HL-60 (cell line): ENCODE results near the gene ZCCHC3.
A peak's percentile ranks its signal among the peaks of the same experiment; 100 is the strongest.

ENCODE experiments used
- DNase-seq, 2 experiments: peaks; one replicate each; pipeline ENCODE4 v3.0.0-alpha.2; 2010 to 2020; ENCODE audit warnings: low read depth in 1 of 2, low spot score in 1 of 2
- H3K27ac ChIP-seq: fragments of 250-450 bp; sonication (Bioruptor Pico); replicated peaks from 2 replicates; pipeline ENCODE4 v1.5.1; 2020; ENCODE audit warnings: mild to moderate bottlenecking, moderate library complexity
- H3K27me3 ChIP-seq: fragments of 250-450 bp; sonication (Bioruptor Pico); 2 replicates; pipeline ENCODE4 v1.5.1; 2021; ENCODE audit warnings: mild to moderate bottlenecking, moderate library complexity; ENCODE audit not compliant: insufficient read depth, poor library complexity, severe bottlenecking
- H3K4me3 ChIP-seq: replicated peaks from 2 replicates; pipeline ENCODE4 v1.5.1; 2011; ENCODE audit warnings: mild to moderate bottlenecking, control low read depth, low read length; ENCODE audit not compliant: insufficient read depth
- GABPA ChIP-seq: IDR thresholded peaks from 2 replicates; pipeline ENCODE4 v1.6.1; 2012; ENCODE audit warnings: low read depth
- POLR2AphosphoS5 ChIP-seq: IDR thresholded peaks from 2 replicates; pipeline ENCODE4 v1.6.1; 2012; ENCODE audit warnings: low read depth
- SPI1 ChIP-seq: IDR thresholded peaks from 2 replicates; pipeline ENCODE4 v1.6.1; 2012; ENCODE audit warnings: low read depth, mild to moderate bottlenecking, borderline replicate concordance
- TF ChIP-seq, protein P1 (sequence below): IDR thresholded peaks from one replicate; pipeline ENCODE4 v1.5.1; 2011; ENCODE audit warnings: low read length, control low read depth, inconsistent platforms; ENCODE audit not compliant: insufficient read depth
- TF ChIP-seq, protein P2 (sequence below): IDR thresholded peaks from 2 replicates; pipeline ENCODE4 v1.6.1; 2012; ENCODE audit warnings: low read depth; ENCODE audit not compliant: insufficient replicate concordance

The ZCCHC3 gene

DNA sequence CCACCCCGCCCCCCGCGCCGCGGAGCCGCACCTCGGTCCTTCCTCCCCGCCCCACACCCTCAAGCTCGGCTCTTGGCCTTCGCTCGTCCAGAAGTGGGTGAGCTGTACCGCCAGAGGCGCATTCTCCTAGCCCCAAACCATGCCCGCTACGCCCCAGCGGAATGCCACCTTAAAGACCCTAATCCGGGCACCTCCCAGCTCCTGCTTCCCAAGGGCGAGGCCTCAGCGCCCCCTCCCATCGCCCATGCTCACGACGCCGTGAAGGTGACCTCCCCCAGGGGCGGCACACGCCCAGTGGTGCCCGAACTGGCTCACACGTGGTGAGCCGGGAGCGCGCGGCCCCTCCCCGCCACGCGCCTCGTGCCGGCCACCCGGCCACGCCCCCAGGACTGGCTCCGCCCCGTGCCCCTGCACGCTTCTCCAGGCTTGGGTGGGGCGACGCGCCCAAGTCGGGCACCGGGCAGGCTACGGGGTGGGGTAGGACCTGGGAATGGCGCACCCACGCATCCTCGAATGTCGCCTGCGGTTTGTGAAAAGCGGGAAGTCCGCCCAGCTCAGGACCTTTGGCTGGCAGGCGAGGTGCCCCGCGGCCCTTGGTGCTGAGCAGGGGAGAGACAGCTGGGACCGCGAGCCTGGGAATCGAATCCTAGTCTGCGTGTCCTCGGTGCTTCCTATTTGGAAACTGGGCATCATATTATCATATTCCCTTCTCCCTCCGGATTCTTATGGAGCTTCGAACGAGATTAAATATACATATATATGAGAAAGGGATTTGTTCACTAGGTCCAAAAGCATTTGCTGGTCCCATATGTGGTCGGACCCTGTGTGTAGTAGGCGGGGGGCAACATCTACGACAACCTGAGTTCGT, 27.0 kb downstream of the ZCCHC3 start:
- Histone ChIP-seq H3K27me3 (no peaks in the 10 kb centered on the region), H3K27ac (peak overlapping the region; percentile 76), H3K4me3 (peak overlapping the region; percentile 78)
- TF ChIP-seq, protein P1, sequence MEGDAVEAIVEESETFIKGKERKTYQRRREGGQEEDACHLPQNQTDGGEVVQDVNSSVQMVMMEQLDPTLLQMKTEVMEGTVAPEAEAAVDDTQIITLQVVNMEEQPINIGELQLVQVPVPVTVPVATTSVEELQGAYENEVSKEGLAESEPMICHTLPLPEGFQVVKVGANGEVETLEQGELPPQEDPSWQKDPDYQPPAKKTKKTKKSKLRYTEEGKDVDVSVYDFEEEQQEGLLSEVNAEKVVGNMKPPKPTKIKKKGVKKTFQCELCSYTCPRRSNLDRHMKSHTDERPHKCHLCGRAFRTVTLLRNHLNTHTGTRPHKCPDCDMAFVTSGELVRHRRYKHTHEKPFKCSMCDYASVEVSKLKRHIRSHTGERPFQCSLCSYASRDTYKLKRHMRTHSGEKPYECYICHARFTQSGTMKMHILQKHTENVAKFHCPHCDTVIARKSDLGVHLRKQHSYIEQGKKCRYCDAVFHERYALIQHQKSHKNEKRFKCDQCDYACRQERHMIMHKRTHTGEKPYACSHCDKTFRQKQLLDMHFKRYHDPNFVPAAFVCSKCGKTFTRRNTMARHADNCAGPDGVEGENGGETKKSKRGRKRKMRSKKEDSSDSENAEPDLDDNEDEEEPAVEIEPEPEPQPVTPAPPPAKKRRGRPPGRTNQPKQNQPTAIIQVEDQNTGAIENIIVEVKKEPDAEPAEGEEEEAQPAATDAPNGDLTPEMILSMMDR = no peak
- TF ChIP-seq SPI1 = peak; percentile 8; the same call in 1 of the 2 replicates
- peak; percentile 84 for TF ChIP-seq POLR2AphosphoS5
- TF ChIP-seq, protein P2, sequence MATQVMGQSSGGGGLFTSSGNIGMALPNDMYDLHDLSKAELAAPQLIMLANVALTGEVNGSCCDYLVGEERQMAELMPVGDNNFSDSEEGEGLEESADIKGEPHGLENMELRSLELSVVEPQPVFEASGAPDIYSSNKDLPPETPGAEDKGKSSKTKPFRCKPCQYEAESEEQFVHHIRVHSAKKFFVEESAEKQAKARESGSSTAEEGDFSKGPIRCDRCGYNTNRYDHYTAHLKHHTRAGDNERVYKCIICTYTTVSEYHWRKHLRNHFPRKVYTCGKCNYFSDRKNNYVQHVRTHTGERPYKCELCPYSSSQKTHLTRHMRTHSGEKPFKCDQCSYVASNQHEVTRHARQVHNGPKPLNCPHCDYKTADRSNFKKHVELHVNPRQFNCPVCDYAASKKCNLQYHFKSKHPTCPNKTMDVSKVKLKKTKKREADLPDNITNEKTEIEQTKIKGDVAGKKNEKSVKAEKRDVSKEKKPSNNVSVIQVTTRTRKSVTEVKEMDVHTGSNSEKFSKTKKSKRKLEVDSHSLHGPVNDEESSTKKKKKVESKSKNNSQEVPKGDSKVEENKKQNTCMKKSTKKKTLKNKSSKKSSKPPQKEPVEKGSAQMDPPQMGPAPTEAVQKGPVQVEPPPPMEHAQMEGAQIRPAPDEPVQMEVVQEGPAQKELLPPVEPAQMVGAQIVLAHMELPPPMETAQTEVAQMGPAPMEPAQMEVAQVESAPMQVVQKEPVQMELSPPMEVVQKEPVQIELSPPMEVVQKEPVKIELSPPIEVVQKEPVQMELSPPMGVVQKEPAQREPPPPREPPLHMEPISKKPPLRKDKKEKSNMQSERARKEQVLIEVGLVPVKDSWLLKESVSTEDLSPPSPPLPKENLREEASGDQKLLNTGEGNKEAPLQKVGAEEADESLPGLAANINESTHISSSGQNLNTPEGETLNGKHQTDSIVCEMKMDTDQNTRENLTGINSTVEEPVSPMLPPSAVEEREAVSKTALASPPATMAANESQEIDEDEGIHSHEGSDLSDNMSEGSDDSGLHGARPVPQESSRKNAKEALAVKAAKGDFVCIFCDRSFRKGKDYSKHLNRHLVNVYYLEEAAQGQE = peak; percentile 21
- TF ChIP-seq GABPA = no peak
- peak; percentile 88 to 90 for DNase-seq

DNA sequence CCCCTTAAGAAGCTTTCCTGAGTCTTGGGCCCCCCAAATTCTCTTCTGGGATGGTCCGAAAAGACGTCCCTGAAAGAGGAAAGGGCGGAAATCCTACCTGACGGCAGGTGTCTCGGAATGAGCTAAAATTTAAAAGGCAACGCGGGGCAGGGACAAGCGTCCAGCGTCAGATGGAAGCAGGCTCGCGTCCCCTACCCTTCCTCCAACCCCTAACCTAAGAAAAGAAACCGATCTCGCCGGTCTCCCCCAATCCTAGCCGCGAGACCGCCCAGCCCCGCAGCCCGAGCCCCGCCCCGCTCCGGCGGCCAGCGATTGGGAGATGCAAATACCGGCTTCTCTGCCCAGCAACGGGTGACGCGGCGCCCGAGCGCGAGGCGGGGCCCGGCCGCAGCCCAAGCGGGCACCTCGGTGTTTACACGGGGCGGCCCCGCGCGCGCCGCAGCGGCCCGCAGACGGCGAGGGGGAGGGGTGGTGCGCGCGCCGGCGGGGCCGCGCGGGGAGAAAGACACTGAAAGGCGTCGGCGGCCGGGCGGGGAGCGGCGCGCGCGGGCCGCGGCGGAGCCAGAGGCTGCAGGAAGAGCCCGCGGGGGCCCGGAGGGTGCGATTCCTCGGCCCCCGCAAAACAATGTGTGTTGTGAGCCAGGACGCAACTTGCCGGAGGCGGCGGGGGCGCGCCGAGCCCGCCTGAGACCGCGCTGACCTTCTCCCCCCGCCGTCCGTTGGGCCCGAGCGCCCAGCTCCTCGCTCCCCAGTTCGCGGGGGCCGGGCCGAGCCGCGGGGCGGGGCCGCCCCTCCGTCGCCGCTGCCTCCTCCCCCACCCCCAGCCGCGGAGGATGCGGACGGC, 27.9 kb downstream of the ZCCHC3 start, which contains the start of gene SOX12:
Gene SOX12, plus strand, starts transcription at position 508 of the 844 bp plus-strand sequence. CDS start 373 bp downstream, outside the sequence.
- H3K27ac ChIP-seq = peak within 1 kb of the TSS; percentile 81
- peak within 1 kb of the TSS; percentile 78 for H3K4me3 ChIP-seq
- H3K27me3 ChIP-seq = no peaks in the 10 kb centered on the region
- DNase-seq = peak; percentile 75 to 96
- TF ChIP-seq, protein P2 = no peak
- no peak for TF ChIP-seq SPI1
- TF ChIP-seq, protein P1 = no peak
- TF ChIP-seq GABPA = no peak
- no peak for TF ChIP-seq POLR2AphosphoS5

DNA sequence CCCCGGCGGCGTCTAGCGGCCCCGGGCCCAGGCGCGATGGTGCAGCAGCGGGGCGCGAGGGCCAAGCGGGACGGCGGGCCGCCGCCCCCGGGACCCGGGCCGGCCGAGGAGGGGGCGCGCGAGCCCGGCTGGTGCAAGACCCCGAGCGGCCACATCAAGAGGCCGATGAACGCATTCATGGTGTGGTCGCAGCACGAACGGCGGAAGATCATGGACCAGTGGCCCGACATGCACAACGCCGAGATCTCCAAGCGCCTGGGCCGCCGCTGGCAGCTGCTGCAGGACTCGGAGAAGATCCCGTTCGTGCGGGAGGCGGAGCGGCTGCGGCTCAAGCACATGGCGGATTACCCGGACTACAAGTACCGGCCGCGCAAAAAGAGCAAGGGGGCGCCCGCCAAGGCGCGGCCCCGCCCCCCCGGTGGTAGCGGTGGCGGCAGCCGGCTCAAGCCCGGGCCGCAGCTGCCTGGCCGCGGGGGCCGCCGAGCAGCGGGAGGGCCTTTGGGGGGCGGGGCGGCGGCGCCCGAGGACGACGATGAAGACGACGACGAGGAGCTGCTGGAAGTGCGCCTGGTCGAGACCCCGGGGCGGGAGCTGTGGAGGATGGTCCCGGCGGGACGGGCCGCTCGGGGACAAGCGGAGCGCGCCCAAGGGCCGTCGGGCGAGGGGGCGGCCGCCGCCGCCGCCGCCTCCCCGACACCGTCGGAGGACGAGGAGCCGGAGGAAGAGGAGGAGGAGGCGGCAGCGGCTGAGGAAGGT, 28.7 kb downstream of the ZCCHC3 start:
- no peak for TF ChIP-seq SPI1
- peak; percentile 42; the same call in 1 of the 2 replicates for TF ChIP-seq POLR2AphosphoS5
- DNase-seq = peak; percentile 47 to 57
- no peaks in the 10 kb centered on the region for H3K27me3 ChIP-seq
- H3K27ac ChIP-seq = peak overlapping the region; percentile 81
- H3K4me3 ChIP-seq = peak overlapping the region; percentile 78
